A549 (cell line): ENCODE data around the gene CRYM. TPM values are rescaled to one million over a fixed set of nuclear protein-coding genes. Genes with fewer than 3 reads are reported as not detected.

Experiments used
- polyA plus RNA-seq, 4 experiments: library from polyadenylated mRNA; depleted of rRNA in 3 of 4; stranded (reverse); fragments of >200 nt; fragmentation: RNase III in 1 of 4; extraction: RNeasy Plus Mini Kit Qiagen cat#74134 plus additional on column Dnase treatment in 1 of 4; gene quantifications; 2 replicates in 3 of 4; 3 replicates in 1 of 4; pipeline ENCODE4 v1.2.3, GENCODE V29; 2011 to 2017

Gene CRYM
- polyA plus RNA-seq, 2 of the 4 experiments (the other 2 are of a cell fraction) = 0.98 to 3.1 TPM

Other genes starting within 250 kb of the CRYM start
- 0.70 and 0.81 TPM in 2 replicates for gene DNAH3, start 127.4 kb downstream of the CRYM start, polyA plus RNA-seq (2011; rRNA removed)
- gene DNAH3, start 127.4 kb downstream of the CRYM start, polyA plus RNA-seq (2017; fragmentation: RNase III; extraction: RNeasy Plus Mini Kit Qiagen cat#74134 plus additional on column Dnase treatment) = 0.26 to 0.51 TPM (median 0.37 TPM) in 3 replicates
- 14.4 and 16.2 TPM in 2 replicates for gene LDAF1, start 119.6 kb downstream of the CRYM start, polyA plus RNA-seq (2011; rRNA removed)
- gene LDAF1, start 119.6 kb downstream of the CRYM start, polyA plus RNA-seq (2017; fragmentation: RNase III; extraction: RNeasy Plus Mini Kit Qiagen cat#74134 plus additional on column Dnase treatment) = 12.9 to 16.2 TPM (median 13.8 TPM) in 3 replicates
- not detected in 2 replicates for gene ZP2, start 66.7 kb downstream of the CRYM start, polyA plus RNA-seq (2011; rRNA removed)
- not detected in 3 replicates for gene ZP2, start 66.7 kb downstream of the CRYM start, polyA plus RNA-seq (2017; fragmentation: RNase III; extraction: RNeasy Plus Mini Kit Qiagen cat#74134 plus additional on column Dnase treatment)
- gene ANKS4B, start 44.6 kb downstream of the CRYM start, polyA plus RNA-seq (2011; rRNA removed) = 1.8 and 2.2 TPM in 2 replicates
- gene ANKS4B, start 44.6 kb downstream of the CRYM start, polyA plus RNA-seq (2017; fragmentation: RNase III; extraction: RNeasy Plus Mini Kit Qiagen cat#74134 plus additional on column Dnase treatment) = 0.18 to 0.27 TPM (median 0.22 TPM) in 3 replicates